Upper lobe of left lung (tissue), 4 donors: ENCODE data around the gene DAPK2.

Source experiments
- CTCF ChIP-seq, 6 experiments: fragments of 450-650 bp in 4 of 6; fragments of 200-600 bp in 2 of 6; sonication (generic) in 2 of 6; IDR thresholded peaks; one replicate each; pipeline ENCODE4 v1.5.1; 2016 to 2019; ENCODE audit warnings: antibody characterized with exemption in 6 of 6
- POLR2AphosphoS5 ChIP-seq, 2 donors: sonication (generic); formaldehyde crosslinking; IDR thresholded peaks; one replicate each; pipeline ENCODE4 v1.5.1; 2017; ENCODE audit warnings: antibody characterized with exemption in 2 of 2

- TF ChIP-seq CTCF (IDR thresholded peaks at IDR 0.05), result peak in 5 of 6 experiments; percentile 10 to 81 (median 63)
- TF ChIP-seq POLR2AphosphoS5 (IDR thresholded peaks at IDR 0.05), result peak; percentile 18 to 38
Measured at GRCh38 chr15:63945838-63946298, 100.4 kb downstream of the DAPK2 start.
